HepG2 (cell line): ENCODE data around the gene SMARCB1. TPM values are rescaled to one million over a fixed set of nuclear protein-coding genes. Genes with fewer than 3 reads are reported as not detected.

ENCODE experiments used
- GATAD2A ChIP-seq: IDR thresholded peaks from 2 replicates; pipeline ENCODE4 v1.6.1; 2016
- HBP1 ChIP-seq: IDR thresholded peaks from 2 replicates; pipeline ENCODE4 v1.6.1; 2016; ENCODE audit warnings: low read depth, control low read depth
- HHEX ChIP-seq: IDR thresholded peaks from 2 replicates; pipeline ENCODE4 v1.6.1; 2016; ENCODE audit warnings: control low read depth
- HNRNPL ChIP-seq: fragments of 200-400 bp; formaldehyde crosslinking; IDR thresholded peaks from 2 replicates; pipeline ENCODE4 v1.6.1; 2017; ENCODE audit warnings: mild to moderate bottlenecking, low read depth, low read length
- HOXA9 ChIP-seq: sonication (generic); formaldehyde crosslinking; IDR thresholded peaks from 2 replicates; pipeline ENCODE4 v1.8.1; 2022; ENCODE audit warnings: missing genetic modification reagents, mild to moderate bottlenecking, moderate library complexity, borderline replicate concordance
- NCOA5 ChIP-seq: sonication (generic); formaldehyde crosslinking; IDR thresholded peaks from 2 replicates; pipeline ENCODE4 v1.4.0; 2020; ENCODE audit warnings: missing genetic modification reagents
- SRSF9 ChIP-seq: fragments of 200-400 bp; formaldehyde crosslinking; IDR thresholded peaks from 2 replicates; pipeline ENCODE4 v1.6.1; 2018; ENCODE audit warnings: borderline replicate concordance, mild to moderate bottlenecking, low read depth, low read length; ENCODE audit not compliant: insufficient read depth, poor library complexity, severe bottlenecking
- SSRP1 ChIP-seq: IDR thresholded peaks from 2 replicates; pipeline ENCODE4 v1.6.1; 2016; ENCODE audit warnings: control low read depth
- TBX2 ChIP-seq: sonication (generic); formaldehyde crosslinking; IDR thresholded peaks from 2 replicates; pipeline ENCODE4 v1.5.0; 2020; ENCODE audit warnings: missing genetic modification reagents, mild to moderate bottlenecking, borderline replicate concordance
- ZFP82 ChIP-seq: sonication (generic); formaldehyde crosslinking; IDR thresholded peaks from 2 replicates; pipeline ENCODE4 v1.5.1; 2020; ENCODE audit warnings: mild to moderate bottlenecking, missing genetic modification reagents, borderline replicate concordance
- ZNF710 ChIP-seq: sonication (generic); formaldehyde crosslinking; IDR thresholded peaks from 2 replicates; pipeline ENCODE4 v1.5.0; 2020; ENCODE audit warnings: mild to moderate bottlenecking, missing genetic modification reagents, borderline replicate concordance
- ZNF781 ChIP-seq: sonication (generic); formaldehyde crosslinking; IDR thresholded peaks from 2 replicates; pipeline ENCODE4 v1.5.1; 2020; ENCODE audit warnings: borderline replicate concordance, mild to moderate bottlenecking, missing genetic modification reagents; ENCODE audit errors: not compliant biosample characterization
- polyA plus RNA-seq, 8 experiments: library from polyadenylated mRNA; depleted of rRNA in 3 of 8; stranded (reverse) in 7 of 8; unstranded in 1 of 8; fragments of >200 nt; fragmentation: Illumina TruSeq in 4 of 8; extraction: Trizol in 4 of 8; gene quantifications; 2 replicates each; pipeline versions ENCODE4 v1.2.1 to v1.2.3, GENCODE V29; 2011 to 2016; ENCODE audit warnings: low read depth in 4 of 8, missing spikeins in 1 of 8, mixed read lengths in 1 of 8; ENCODE audit not compliant: insufficient read depth in 1 of 8
- total RNA-seq, 5 experiments: library from RNA; depleted of rRNA; stranded (reverse); fragments of >200 nt; fragmentation: Illumina TruSeq; extraction: Trizol; gene quantifications; 2 replicates each; pipeline ENCODE4 v1.2.3, GENCODE V29; 2016; ENCODE audit warnings: low read depth in 1 of 5
- TF ChIP-seq, protein P1 (sequence below): IDR thresholded peaks from 2 replicates; pipeline ENCODE4 v1.6.1; 2016; ENCODE audit warnings: low read depth
- TF ChIP-seq, protein P2 (sequence below): sonication (generic); formaldehyde crosslinking; IDR thresholded peaks from 2 replicates; pipeline ENCODE4 v1.4.0; 2020; ENCODE audit warnings: missing genetic modification reagents

Gene SMARCB1
- total and polyA plus RNA-seq, 2 of the 13 experiments (the other 11 are each of a cell fraction or from before 2014, with no cell fraction given), result 74.0 to 166 TPM

- TF ChIP-seq, protein P1, sequence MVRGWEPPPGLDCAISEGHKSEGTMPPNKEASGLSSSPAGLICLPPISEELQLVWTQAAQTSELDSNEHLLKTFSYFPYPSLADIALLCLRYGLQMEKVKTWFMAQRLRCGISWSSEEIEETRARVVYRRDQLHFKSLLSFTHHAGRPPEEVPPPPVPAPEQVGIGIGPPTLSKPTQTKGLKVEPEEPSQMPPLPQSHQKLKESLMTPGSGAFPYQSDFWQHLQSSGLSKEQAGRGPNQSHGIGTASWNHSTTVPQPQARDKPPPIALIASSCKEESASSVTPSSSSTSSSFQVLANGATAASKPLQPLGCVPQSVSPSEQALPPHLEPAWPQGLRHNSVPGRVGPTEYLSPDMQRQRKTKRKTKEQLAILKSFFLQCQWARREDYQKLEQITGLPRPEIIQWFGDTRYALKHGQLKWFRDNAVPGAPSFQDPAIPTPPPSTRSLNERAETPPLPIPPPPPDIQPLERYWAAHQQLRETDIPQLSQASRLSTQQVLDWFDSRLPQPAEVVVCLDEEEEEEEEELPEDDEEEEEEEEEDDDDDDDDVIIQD (CRISPR knock-in tag), result no peak
- TF ChIP-seq HBP1 (no peak), NCOA5 (CRISPR knock-in tag) (no peak), SSRP1 (CRISPR knock-in tag) (0 out of 2 replicates have a peak, but pooled peaks have one; percentile 67), ZNF710 (no peak), TBX2 (CRISPR knock-in tag) (peak; percentile 31; the same call in 1 of the 2 replicates), HOXA9 (CRISPR knock-in tag) (no peak), SRSF9 (no peak), GATAD2A (peak; percentile 97), HHEX (CRISPR knock-in tag) (no peak), HNRNPL (no peak), ZFP82 (no peak), ZNF781 (CRISPR knock-in tag) (no peak)
- TF ChIP-seq, protein P2, sequence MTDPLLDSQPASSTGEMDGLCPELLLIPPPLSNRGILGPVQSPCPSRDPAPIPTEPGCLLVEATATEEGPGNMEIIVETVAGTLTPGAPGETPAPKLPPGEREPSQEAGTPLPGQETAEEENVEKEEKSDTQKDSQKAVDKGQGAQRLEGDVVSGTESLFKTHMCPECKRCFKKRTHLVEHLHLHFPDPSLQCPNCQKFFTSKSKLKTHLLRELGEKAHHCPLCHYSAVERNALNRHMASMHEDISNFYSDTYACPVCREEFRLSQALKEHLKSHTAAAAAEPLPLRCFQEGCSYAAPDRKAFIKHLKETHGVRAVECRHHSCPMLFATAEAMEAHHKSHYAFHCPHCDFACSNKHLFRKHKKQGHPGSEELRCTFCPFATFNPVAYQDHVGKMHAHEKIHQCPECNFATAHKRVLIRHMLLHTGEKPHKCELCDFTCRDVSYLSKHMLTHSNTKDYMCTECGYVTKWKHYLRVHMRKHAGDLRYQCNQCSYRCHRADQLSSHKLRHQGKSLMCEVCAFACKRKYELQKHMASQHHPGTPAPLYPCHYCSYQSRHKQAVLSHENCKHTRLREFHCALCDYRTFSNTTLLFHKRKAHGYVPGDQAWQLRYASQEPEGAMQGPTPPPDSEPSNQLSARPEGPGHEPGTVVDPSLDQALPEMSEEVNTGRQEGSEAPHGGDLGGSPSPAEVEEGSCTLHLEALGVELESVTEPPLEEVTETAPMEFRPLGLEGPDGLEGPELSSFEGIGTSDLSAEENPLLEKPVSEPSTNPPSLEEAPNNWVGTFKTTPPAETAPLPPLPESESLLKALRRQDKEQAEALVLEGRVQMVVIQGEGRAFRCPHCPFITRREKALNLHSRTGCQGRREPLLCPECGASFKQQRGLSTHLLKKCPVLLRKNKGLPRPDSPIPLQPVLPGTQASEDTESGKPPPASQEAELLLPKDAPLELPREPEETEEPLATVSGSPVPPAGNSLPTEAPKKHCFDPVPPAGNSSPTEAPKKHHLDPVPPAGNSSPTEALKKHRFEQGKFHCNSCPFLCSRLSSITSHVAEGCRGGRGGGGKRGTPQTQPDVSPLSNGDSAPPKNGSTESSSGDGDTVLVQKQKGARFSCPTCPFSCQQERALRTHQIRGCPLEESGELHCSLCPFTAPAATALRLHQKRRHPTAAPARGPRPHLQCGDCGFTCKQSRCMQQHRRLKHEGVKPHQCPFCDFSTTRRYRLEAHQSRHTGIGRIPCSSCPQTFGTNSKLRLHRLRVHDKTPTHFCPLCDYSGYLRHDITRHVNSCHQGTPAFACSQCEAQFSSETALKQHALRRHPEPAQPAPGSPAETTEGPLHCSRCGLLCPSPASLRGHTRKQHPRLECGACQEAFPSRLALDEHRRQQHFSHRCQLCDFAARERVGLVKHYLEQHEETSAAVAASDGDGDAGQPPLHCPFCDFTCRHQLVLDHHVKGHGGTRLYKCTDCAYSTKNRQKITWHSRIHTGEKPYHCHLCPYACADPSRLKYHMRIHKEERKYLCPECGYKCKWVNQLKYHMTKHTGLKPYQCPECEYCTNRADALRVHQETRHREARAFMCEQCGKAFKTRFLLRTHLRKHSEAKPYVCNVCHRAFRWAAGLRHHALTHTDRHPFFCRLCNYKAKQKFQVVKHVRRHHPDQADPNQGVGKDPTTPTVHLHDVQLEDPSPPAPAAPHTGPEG (CRISPR knock-in tag), result no peak
These were observed 21.6 kb upstream of the SMARCB1 start (continued) for GRCh38 chr22:23764899-23765881.
